Muscle layer of duodenum (tissue), 2 donors: Measurements from ENCODE around the gene HSPB7.

Source experiments
- H3K27ac ChIP-seq: one replicate; pipeline ENCODE4 v1.7.0; 2013; ENCODE audit warnings: mild to moderate bottlenecking, low read length
- H3K27me3 ChIP-seq: one replicate; pipeline ENCODE4 v1.7.0; 2013; ENCODE audit warnings: low read depth, mild to moderate bottlenecking, control low read depth, low read length
- H3K36me3 ChIP-seq, 2 donors: one replicate each; pipeline ENCODE4 v1.7.0; 2013; ENCODE audit warnings: low read length in 2 of 2, control low read depth in 1 of 2, mild to moderate bottlenecking in 1 of 2; ENCODE audit not compliant: insufficient read depth in 2 of 2, control insufficient read depth in 1 of 2
- H3K4me1 ChIP-seq, 2 donors: one replicate each; pipeline ENCODE4 v1.7.0; 2013; ENCODE audit warnings: low read length in 2 of 2, mild to moderate bottlenecking in 2 of 2, control low read depth in 1 of 2, moderate library complexity in 1 of 2; ENCODE audit not compliant: insufficient read depth in 2 of 2, control insufficient read depth in 1 of 2
- H3K4me3 ChIP-seq, 2 donors: one replicate each; pipeline ENCODE4 v1.7.0; 2013; ENCODE audit warnings: low read length in 2 of 2, low read depth in 1 of 2, mild to moderate bottlenecking in 1 of 2
- H3K9me3 ChIP-seq, 2 donors: one replicate each; pipeline ENCODE4 v1.7.0; 2013; ENCODE audit warnings: low read length in 2 of 2, control low read depth in 1 of 2, mild to moderate bottlenecking in 1 of 2; ENCODE audit not compliant: control insufficient read depth in 1 of 2
- donor health status: healthy.

Gene HSPB7

GRCh38 chr1:15997637-15998280 is 20.1 kb downstream of the HSPB7 start:
- no peaks in the 10 kb centered on the region for H3K27me3 ChIP-seq
- H3K36me3 ChIP-seq = no peaks in the 10 kb centered on the region
- no peaks in the 10 kb centered on the region for H3K9me3 ChIP-seq
- no peak overlapping the region for H3K4me3 ChIP-seq
- H3K27ac ChIP-seq = no peak overlapping the region
- peaks cover 0 to 5% of the 10 kb centered on the region in 2 donors for H3K4me1 ChIP-seq

GRCh38 chr1:15997076-15997585 is 20.7 kb downstream of the HSPB7 start:
- Histone ChIP-seq H3K27me3 (no peaks in the 10 kb centered on the region), H3K27ac (no peak overlapping the region), H3K4me3 (no peak overlapping the region), H3K4me1 (peaks cover 0 to 5% of the 10 kb centered on the region in 2 donors), H3K9me3 (no peaks in the 10 kb centered on the region), H3K36me3 (no peaks in the 10 kb centered on the region)

- H3K9me3 ChIP-seq = no peaks in the 10 kb centered on the region
- peaks cover 0 to 5% of the 10 kb centered on the region in 2 donors for H3K4me1 ChIP-seq
- no peak overlapping the region for H3K4me3 ChIP-seq
- H3K27me3 ChIP-seq = no peaks in the 10 kb centered on the region
- H3K27ac ChIP-seq = no peak overlapping the region
- H3K36me3 ChIP-seq = no peaks in the 10 kb centered on the region
Observed at GRCh38 chr1:15994590-15995351, 23.1 kb downstream of the HSPB7 start.

GRCh38 chr1:15994081-15994480 is 23.8 kb downstream of the HSPB7 start:
- Histone ChIP-seq H3K9me3 (no peaks in the 10 kb centered on the region), H3K36me3 (no peaks in the 10 kb centered on the region), H3K4me1 (peaks cover 0 to 5% of the 10 kb centered on the region in 2 donors), H3K27ac (no peak overlapping the region), H3K4me3 (no peak overlapping the region), H3K27me3 (no peaks in the 10 kb centered on the region)

GRCh38 chr1:15993666-15994065 is 24.2 kb downstream of the HSPB7 start:
- H3K27me3 ChIP-seq = no peaks in the 10 kb centered on the region
- no peaks in the 10 kb centered on the region for H3K9me3 ChIP-seq
- no peaks in the 10 kb centered on the region for H3K36me3 ChIP-seq
- no peak overlapping the region for H3K27ac ChIP-seq
- H3K4me1 ChIP-seq = peaks cover 0 to 5% of the 10 kb centered on the region in 2 donors
- no peak overlapping the region for H3K4me3 ChIP-seq

- Histone ChIP-seq H3K27ac (no peak overlapping the region), H3K9me3 (no peaks in the 10 kb centered on the region), H3K4me1 (peaks cover 0 to 5% of the 10 kb centered on the region in 2 donors), H3K27me3 (no peaks in the 10 kb centered on the region), H3K36me3 (no peaks in the 10 kb centered on the region), H3K4me3 (no peak overlapping the region)
Observed at GRCh38 chr1:15992582-15993500, 25.0 kb downstream of the HSPB7 start.

- H3K27me3 ChIP-seq = no peaks in the 10 kb centered on the region
Observed at GRCh38 chr1:15992187-15992553, 25.7 kb downstream of the HSPB7 start.

GRCh38 chr1:15991427-15992186 is 26.2 kb downstream of the HSPB7 start:
- H3K27me3 ChIP-seq = no peaks in the 10 kb centered on the region
- H3K27ac ChIP-seq = no peak overlapping the region
- H3K9me3 ChIP-seq = no peaks in the 10 kb centered on the region
- peaks cover 0 to 5% of the 10 kb centered on the region in 2 donors for H3K4me1 ChIP-seq
- H3K36me3 ChIP-seq = no peaks in the 10 kb centered on the region
- no peak overlapping the region for H3K4me3 ChIP-seq

More at GRCh38 chr1:15992187-15992553, 25.7 kb downstream of the HSPB7 start:
- Histone ChIP-seq H3K36me3 (no peaks in the 10 kb centered on the region), H3K4me3 (no peak overlapping the region), H3K4me1 (peaks cover 0 to 5% of the 10 kb centered on the region in 2 donors), H3K27ac (no peak overlapping the region), H3K9me3 (no peaks in the 10 kb centered on the region)

GRCh38 chr1:15989776-15990175 is 28.1 kb downstream of the HSPB7 start:
- Histone ChIP-seq H3K36me3 (no peaks in the 10 kb centered on the region), H3K4me3 (no peak overlapping the region), H3K27me3 (no peaks in the 10 kb centered on the region), H3K27ac (no peak overlapping the region), H3K9me3 (no peaks in the 10 kb centered on the region), H3K4me1 (peaks cover 0 to 5% of the 10 kb centered on the region in 2 donors)

GRCh38 chr1:15988856-15989736 is 28.7 kb downstream of the HSPB7 start:
- Histone ChIP-seq H3K27me3 (no peaks in the 10 kb centered on the region), H3K4me3 (no peak overlapping the region), H3K27ac (no peak overlapping the region), H3K4me1 (no peaks in the 10 kb centered on the region), H3K36me3 (no peaks in the 10 kb centered on the region), H3K9me3 (no peaks in the 10 kb centered on the region)
